GM23338 (cell line): ENCODE results near the gene PIK3C3. TPM values are rescaled to one million over a fixed set of nuclear protein-coding genes. Genes with fewer than 3 reads are reported as not detected.
"Not testable (repeated sequence)": the region's sequence is repeated elsewhere in the genome, so short reads cannot be mapped to it uniquely, and the experiment has no call there.

ENCODE experiments used
- ATAC-seq: fragments of 200-7000 bp; cut with Tn5 transposase; 3 replicates; pipeline ENCODE4 v1.9.1; 2020
- DNase-seq: peaks from one replicate; pipeline ENCODE4 v3.0.0-alpha.2; 2015; ENCODE audit warnings: low spot score
- H2AFZ ChIP-seq: fragments of 200-600 bp; sonication (generic); 2 replicates; pipeline ENCODE4 v1.8.0; 2016; ENCODE audit warnings: antibody characterized with exemption, mild to moderate bottlenecking, moderate library complexity
- H3F3A ChIP-seq: fragments of 200-600 bp; sonication (generic); replicated peaks from 2 replicates; pipeline ENCODE4 v1.8.0; 2017; ENCODE audit warnings: antibody characterized with exemption, mixed run types, low read depth
- H3K27ac ChIP-seq: fragments of 200-600 bp; sonication (generic); 2 replicates; pipeline ENCODE4 v1.6.1; 2016; ENCODE audit warnings: low read depth
- H3K27me3 ChIP-seq: fragments of 200-600 bp; sonication (generic); 2 replicates; pipeline ENCODE4 v1.8.0; 2016; ENCODE audit warnings: mild to moderate bottlenecking, mixed run types, moderate library complexity; ENCODE audit not compliant: insufficient read depth
- H3K36me3 ChIP-seq: fragments of 200-600 bp; sonication (generic); 2 replicates; pipeline ENCODE4 v1.8.0; 2016; ENCODE audit warnings: mild to moderate bottlenecking; ENCODE audit not compliant: insufficient read depth
- H3K4me1 ChIP-seq: fragments of 200-600 bp; sonication (generic); 2 replicates; pipeline ENCODE4 v1.8.0; 2016; ENCODE audit warnings: mild to moderate bottlenecking, moderate library complexity; ENCODE audit not compliant: insufficient read depth
- H3K4me2 ChIP-seq: fragments of 200-600 bp; sonication (generic); 2 replicates; pipeline ENCODE4 v1.7.1; 2017; ENCODE audit warnings: mixed run types
- H3K4me3 ChIP-seq: fragments of 200-600 bp; sonication (generic); 2 replicates; pipeline ENCODE4 v1.6.1; 2016; ENCODE audit warnings: mixed run types
- H3K79me2 ChIP-seq: fragments of 200-600 bp; sonication (generic); replicated peaks from 2 replicates; pipeline ENCODE4 v1.8.0; 2017; ENCODE audit warnings: mild to moderate bottlenecking; ENCODE audit not compliant: insufficient read depth
- H3K9me2 ChIP-seq: fragments of 200-600 bp; sonication (generic); 2 replicates; pipeline ENCODE4 v1.8.0; 2017; ENCODE audit not compliant: insufficient read depth
- H4K20me1 ChIP-seq: fragments of 200-600 bp; sonication (generic); replicated peaks from 2 replicates; pipeline ENCODE4 v1.8.0; 2017; ENCODE audit warnings: mild to moderate bottlenecking; ENCODE audit not compliant: insufficient read depth
- H3K27ac Mint-ChIP-seq: 2 replicates; pipeline ENCODE4 v1.8.0; 2020; ENCODE audit warnings: inconsistent platforms, mild to moderate bottlenecking, moderate library complexity, mixed read lengths
- H3K27me3 Mint-ChIP-seq: 3 replicates; pipeline ENCODE4 v1.8.0; 2022; ENCODE audit warnings: low read depth, mild to moderate bottlenecking, moderate library complexity, mixed read lengths, inconsistent platforms; ENCODE audit not compliant: insufficient read depth, poor library complexity
- H3K36me3 Mint-ChIP-seq: 3 replicates; pipeline ENCODE4 v1.8.0; 2021; ENCODE audit warnings: low read depth, mild to moderate bottlenecking, inconsistent platforms, moderate library complexity, mixed read lengths
- H3K4me1 Mint-ChIP-seq: 3 replicates; pipeline ENCODE4 v1.8.0; 2020; ENCODE audit warnings: mild to moderate bottlenecking, inconsistent platforms, mixed read lengths
- H3K4me3 Mint-ChIP-seq: 3 replicates; pipeline ENCODE4 v1.8.0; 2021; ENCODE audit warnings: moderate library complexity, mild to moderate bottlenecking, inconsistent platforms, mixed read lengths
- H3K9me3 Mint-ChIP-seq: 3 replicates; pipeline ENCODE4 v1.8.0; 2020; ENCODE audit warnings: moderate library complexity, mild to moderate bottlenecking, inconsistent platforms, mixed read lengths
- CREB1 ChIP-seq: fragments of 250-450 bp; sonication (Bioruptor Pico); IDR thresholded peaks from 2 replicates; pipeline ENCODE4 v1.5.0; 2020; ENCODE audit warnings: low read depth, mild to moderate bottlenecking, moderate library complexity
- ETS1 ChIP-seq: IDR thresholded peaks from 2 replicates; pipeline ENCODE4 v1.6.1; 2016; ENCODE audit warnings: antibody characterized with exemption
- EZH2phosphoT487 ChIP-seq: fragments of 200-600 bp; sonication (generic); IDR thresholded peaks from one replicate; pipeline ENCODE4 v1.8.1; 2018; ENCODE audit warnings: antibody characterized with exemption; ENCODE audit not compliant: unreplicated experiment
- NANOG ChIP-seq: IDR thresholded peaks from 2 replicates; pipeline ENCODE4 v1.6.1; 2016; ENCODE audit warnings: antibody characterized with exemption, borderline replicate concordance
- POLR2AphosphoS5 ChIP-seq: IDR thresholded peaks from 2 replicates; pipeline ENCODE4 v1.6.1; 2016; ENCODE audit warnings: antibody characterized with exemption, low read depth
- REST ChIP-seq: IDR thresholded peaks from one replicate; pipeline ENCODE4 v1.6.1; 2018; ENCODE audit warnings: antibody characterized with exemption; ENCODE audit not compliant: unreplicated experiment
- STAT1 ChIP-seq: IDR thresholded peaks from one replicate; pipeline ENCODE4 v1.6.1; 2016; ENCODE audit warnings: antibody characterized with exemption; ENCODE audit not compliant: unreplicated experiment
- polyA plus RNA-seq: library from polyadenylated mRNA; unstranded; fragments of >200 nt; fragmentation: Nextera tagmentation; extraction: Ambion mirVana; gene quantifications from 2 replicates; pipeline ENCODE4 v1.2.1, GENCODE V29; 2016
- total RNA-seq: library from RNA; depleted of rRNA; stranded (reverse); fragments of >200 nt; shearing (Covaris generic); gene quantifications from 2 replicates; pipeline ENCODE4 v1.2.3, GENCODE V29; 2014

The PIK3C3 gene
- total and polyA plus RNA-seq, 2 experiments from 2014 or later = 25.9 to 35.4 TPM

GRCh38 chr18:42005782-42006181 is 50.7 kb downstream of the PIK3C3 start:
- Mint-ChIP-seq H3K27me3 (no peaks in the 10 kb centered on the region), H3K36me3 (peaks cover 26% of the 10 kb centered on the region; the same call in 2 of the 3 replicates), H3K9me3 (no peaks in the 10 kb centered on the region), H3K4me1 (no peaks in the 10 kb centered on the region), H3K4me3 (no peak overlapping the region), H3K27ac (no peak overlapping the region; the same call in 1 of the 2 replicates)
- H3K27me3 ChIP-seq = no peaks in the 10 kb centered on the region
- H3K4me3 ChIP-seq = no peak overlapping the region
- no peak for DNase-seq
- H3K4me2 ChIP-seq = no peak overlapping the region
- TF ChIP-seq NANOG = no peak
- no peak for TF ChIP-seq POLR2AphosphoS5
- TF ChIP-seq REST = no peak
- H4K20me1 ChIP-seq = no peaks in the 10 kb centered on the region; the same call in 1 of the 2 replicates
- no peak overlapping the region for H2AFZ ChIP-seq
- H3K9me2 ChIP-seq = no peaks in the 10 kb centered on the region
- no peaks in the 10 kb centered on the region for H3F3A ChIP-seq
- no peaks in the 10 kb centered on the region for H3K79me2 ChIP-seq
- H3K27ac ChIP-seq = no peak overlapping the region
- no peaks in the 10 kb centered on the region; the same call in 1 of the 2 replicates for H3K36me3 ChIP-seq
- ATAC-seq = no peak
- H3K4me1 ChIP-seq = no peaks in the 10 kb centered on the region

- DNase-seq, H4K20me1 ChIP-seq, ATAC-seq, H3K27me3 ChIP-seq, H3K4me1 ChIP-seq, H3F3A ChIP-seq, H2AFZ ChIP-seq, H3K27ac ChIP-seq, H3K4me1 Mint-ChIP-seq, H3K9me2 ChIP-seq, H3K79me2 ChIP-seq, H3K4me2 ChIP-seq, H3K4me3 ChIP-seq, H3K27me3 Mint-ChIP-seq, H3K27ac Mint-ChIP-seq, H3K36me3 ChIP-seq, H3K4me3 Mint-ChIP-seq, H3K9me3 Mint-ChIP-seq: not testable (repeated sequence)
- peaks cover 12% of the 10 kb centered on the region; the same call in 2 of the 3 replicates for H3K36me3 Mint-ChIP-seq
These were observed 54.4 kb downstream of the PIK3C3 start for GRCh38 chr18:42009457-42009856.

- no peak for ATAC-seq
- no peak overlapping the region for H2AFZ ChIP-seq
- TF ChIP-seq CREB1 (CRISPR knock-in tag) (no peak), EZH2phosphoT487 (no peak), STAT1 (no peak), ETS1 (no peak)
These were observed 56.0 kb downstream of the PIK3C3 start for GRCh38 chr18:42011053-42011452.

More at GRCh38 chr18:42011053-42011452, 56.0 kb downstream of the PIK3C3 start:
- H3K27me3 ChIP-seq = no peaks in the 10 kb centered on the region
- peaks cover 6% of the 10 kb centered on the region; the same call in 2 of the 3 replicates for H3K36me3 Mint-ChIP-seq
- no peaks in the 10 kb centered on the region; the same call in 1 of the 2 replicates for H3K36me3 ChIP-seq
- H3K4me1 Mint-ChIP-seq = no peaks in the 10 kb centered on the region
- no peaks in the 10 kb centered on the region for H3K27me3 Mint-ChIP-seq
- H4K20me1 ChIP-seq = 0 out of 2 replicates have a peak, but pooled peaks cover 2% of the 10 kb centered on the region
- H3K27ac ChIP-seq = no peak overlapping the region
- H3K4me3 Mint-ChIP-seq = no peak overlapping the region
- no peaks in the 10 kb centered on the region for H3K9me2 ChIP-seq
- H3K4me1 ChIP-seq = no peaks in the 10 kb centered on the region
- H3K4me2 ChIP-seq = no peak overlapping the region
- no peaks in the 10 kb centered on the region for H3K9me3 Mint-ChIP-seq
- H3K4me3 ChIP-seq = no peak overlapping the region
- no peak for DNase-seq
- no peaks in the 10 kb centered on the region for H3F3A ChIP-seq
- H3K27ac Mint-ChIP-seq = no peak overlapping the region
- H3K79me2 ChIP-seq = no peaks in the 10 kb centered on the region
